Peyer's patch (tissue), 4 donors: ENCODE measurements around the gene FOXB2.

Experiments used
- POLR2A ChIP-seq, 2 donors: fragments of 450-650 bp; IDR thresholded peaks; one replicate each; pipeline ENCODE4 v1.5.1; 2017; ENCODE audit warnings: antibody characterized with exemption in 2 of 2, mild to moderate bottlenecking in 2 of 2, moderate library complexity in 2 of 2
- TF ChIP-seq, protein P1 (sequence below), 6 experiments: fragments of 450-650 bp in 4 of 6; fragments of 200-600 bp in 2 of 6; sonication (generic) in 1 of 6; IDR thresholded peaks; one replicate each; pipeline ENCODE4 v1.5.1; 2017 to 2019; ENCODE audit warnings: antibody characterized with exemption in 6 of 6, mild to moderate bottlenecking in 3 of 6, moderate library complexity in 1 of 6

DNA sequence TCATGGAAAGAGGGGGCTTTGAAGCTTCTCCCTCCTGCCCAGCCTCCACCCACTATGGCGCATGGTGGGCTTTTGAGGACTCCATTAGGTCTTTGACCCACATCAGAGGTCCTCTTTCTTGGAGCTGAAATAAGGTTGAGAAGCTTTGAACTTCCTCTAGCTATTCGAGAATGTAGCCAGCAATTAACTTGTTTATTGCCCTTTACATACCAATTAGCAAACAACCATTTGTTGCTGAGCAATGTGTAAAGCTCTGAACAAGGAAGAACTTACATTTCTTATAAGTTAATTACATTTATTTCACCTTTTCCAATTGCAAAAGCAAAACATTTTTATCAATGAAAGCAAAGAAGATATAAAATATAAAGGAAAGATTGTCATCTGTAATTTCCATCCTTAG is 30.5 kb upstream of the FOXB2 start:
- TF ChIP-seq, protein P1, sequence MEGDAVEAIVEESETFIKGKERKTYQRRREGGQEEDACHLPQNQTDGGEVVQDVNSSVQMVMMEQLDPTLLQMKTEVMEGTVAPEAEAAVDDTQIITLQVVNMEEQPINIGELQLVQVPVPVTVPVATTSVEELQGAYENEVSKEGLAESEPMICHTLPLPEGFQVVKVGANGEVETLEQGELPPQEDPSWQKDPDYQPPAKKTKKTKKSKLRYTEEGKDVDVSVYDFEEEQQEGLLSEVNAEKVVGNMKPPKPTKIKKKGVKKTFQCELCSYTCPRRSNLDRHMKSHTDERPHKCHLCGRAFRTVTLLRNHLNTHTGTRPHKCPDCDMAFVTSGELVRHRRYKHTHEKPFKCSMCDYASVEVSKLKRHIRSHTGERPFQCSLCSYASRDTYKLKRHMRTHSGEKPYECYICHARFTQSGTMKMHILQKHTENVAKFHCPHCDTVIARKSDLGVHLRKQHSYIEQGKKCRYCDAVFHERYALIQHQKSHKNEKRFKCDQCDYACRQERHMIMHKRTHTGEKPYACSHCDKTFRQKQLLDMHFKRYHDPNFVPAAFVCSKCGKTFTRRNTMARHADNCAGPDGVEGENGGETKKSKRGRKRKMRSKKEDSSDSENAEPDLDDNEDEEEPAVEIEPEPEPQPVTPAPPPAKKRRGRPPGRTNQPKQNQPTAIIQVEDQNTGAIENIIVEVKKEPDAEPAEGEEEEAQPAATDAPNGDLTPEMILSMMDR (IDR thresholded peaks at IDR 0.05) = no peak
- TF ChIP-seq POLR2A (IDR thresholded peaks at IDR 0.05) = no peak
